K562 (cell line): Measurements from ENCODE around the gene IRAG1. TPM values are rescaled to one million over a fixed set of nuclear protein-coding genes. Genes with fewer than 3 reads are reported as not detected.

ENCODE experiments used
- ADNP ChIP-seq: fragments of 200-800 bp; sonication (Bioruptor generic); IDR thresholded peaks from 2 replicates; pipeline ENCODE4 v1.6.1; 2016; ENCODE audit warnings: missing genetic modification characterization, missing compliant biosample characterization
- BMI1 ChIP-seq: fragments of 150-350 bp; IDR thresholded peaks from 2 replicates; pipeline ENCODE4 v1.6.1; 2014; ENCODE audit warnings: low read length
- FOXJ3 ChIP-seq: sonication (generic); formaldehyde crosslinking; IDR thresholded peaks from 2 replicates; pipeline ENCODE4 v1.4.0; 2020; ENCODE audit warnings: mild to moderate bottlenecking, missing genetic modification reagents
- FOXK2 ChIP-seq, 2 experiments: fragments of 450-650 bp; IDR thresholded peaks in 1 of 2; conservative IDR thresholded peaks in 1 of 2; 2 replicates each; pipeline ENCODE4 v1.6.1; 2016; ENCODE audit warnings: low read depth in 2 of 2, mild to moderate bottlenecking in 1 of 2
- NCOA6 ChIP-seq: fragments of 450-650 bp; IDR thresholded peaks from 2 replicates; pipeline ENCODE4 v1.6.1; 2017; ENCODE audit warnings: mild to moderate bottlenecking
- NFE2 ChIP-seq: IDR thresholded peaks from 2 replicates; pipeline ENCODE4 v1.6.1; 2014; ENCODE audit warnings: antibody characterized with exemption, low read depth
- PCBP1 ChIP-seq: fragments of 200-400 bp; formaldehyde crosslinking; IDR thresholded peaks from 2 replicates; pipeline ENCODE4 v1.6.1; 2018; ENCODE audit warnings: mild to moderate bottlenecking, low read depth, low read length; ENCODE audit not compliant: poor library complexity, severe bottlenecking
- RBM14 ChIP-seq: fragments of 200-400 bp; formaldehyde crosslinking; IDR thresholded peaks from 2 replicates; pipeline ENCODE4 v1.6.1; 2018; ENCODE audit warnings: low read depth, mild to moderate bottlenecking, low read length, moderate library complexity, borderline replicate concordance; ENCODE audit not compliant: insufficient read depth
- RBM15 ChIP-seq: fragments of 200-400 bp; formaldehyde crosslinking; IDR thresholded peaks from 2 replicates; pipeline ENCODE4 v1.6.1; 2018; ENCODE audit warnings: mild to moderate bottlenecking, low read length, moderate library complexity; ENCODE audit not compliant: insufficient read depth
- RFX5 ChIP-seq: IDR thresholded peaks from 2 replicates; pipeline ENCODE4 v1.6.1; 2011; ENCODE audit warnings: low read depth, mild to moderate bottlenecking, improper control_type of control experiment, low read length
- TAF1 ChIP-seq: IDR thresholded peaks from 2 replicates; pipeline ENCODE4 v1.6.1; 2011; ENCODE audit warnings: mild to moderate bottlenecking, low read length, moderate library complexity; ENCODE audit not compliant: insufficient read depth, control insufficient read depth, severe bottlenecking; ENCODE audit errors: extremely low read depth
- TCF3 ChIP-seq: sonication (generic); formaldehyde crosslinking; IDR thresholded peaks from 2 replicates; pipeline ENCODE4 v1.4.0; 2020; ENCODE audit warnings: mild to moderate bottlenecking, missing genetic modification reagents
- TEAD4 ChIP-seq, 2 experiments: sonication (generic) in 1 of 2; formaldehyde crosslinking in 1 of 2; IDR thresholded peaks; 2 replicates each; pipeline versions ENCODE4 v1.6.1 to v1.8.0; 2012 to 2022; ENCODE audit warnings: borderline replicate concordance in 1 of 2, inconsistent platforms in 1 of 2, low read length in 1 of 2, mild to moderate bottlenecking in 1 of 2, missing genetic modification reagents in 1 of 2
- ZEB2 ChIP-seq: fragments of 450-650 bp; IDR thresholded peaks from 2 replicates; pipeline ENCODE4 v1.6.1; 2016
- ZNF324 ChIP-seq: fragments of 250-450 bp; sonication (Bioruptor Pico); IDR thresholded peaks from 2 replicates; pipeline ENCODE4 v1.4.0; 2020; ENCODE audit warnings: mild to moderate bottlenecking
- polyA plus RNA-seq, 8 experiments: library from polyadenylated mRNA; depleted of rRNA in 4 of 8; stranded (reverse) in 5 of 8; unstranded in 3 of 8; fragments of >200 nt; fragmentation: Nextera tagmentation in 2 of 8; fragmentation: Illumina TruSeq in 1 of 8; extraction: Ambion mirVana in 2 of 8; extraction: Trizol in 1 of 8; gene quantifications; 2 replicates each; pipeline versions ENCODE4 v1.2.1 to v1.2.3, GENCODE V29; 2011 to 2014; ENCODE audit warnings: inconsistent platforms in 1 of 8, missing spikeins in 1 of 8
- total RNA-seq, 7 experiments: library from RNA; depleted of rRNA in 6 of 7; stranded (reverse); fragments of >200 nt in 6 of 7; fragmentation: Illumina TruSeq in 2 of 7; extraction: Trizol in 2 of 7; gene quantifications; 2 replicates each; pipeline versions ENCODE4 v1.2.1 to v1.2.3, GENCODE V29; 2011 to 2021; ENCODE audit warnings: low replicate concordance in 1 of 7
- TF ChIP-seq, protein P1 (sequence below), 3 experiments: IDR thresholded peaks in 2 of 3; conservative IDR thresholded peaks in 1 of 3; 2 replicates each; pipeline ENCODE4 v1.5.1; 2011 to 2012; ENCODE audit warnings: low read length in 3 of 3, mild to moderate bottlenecking in 3 of 3, control low read depth in 2 of 3, improper control_type of control experiment in 1 of 3, inconsistent platforms in 1 of 3, low read depth in 1 of 3, mixed read lengths in 1 of 3, moderate library complexity in 1 of 3; ENCODE audit not compliant: insufficient read depth in 2 of 3
- TF ChIP-seq, protein P2 (sequence below): sonication (generic); formaldehyde crosslinking; IDR thresholded peaks from 2 replicates; pipeline ENCODE4 v1.8.0; 2022; ENCODE audit warnings: mild to moderate bottlenecking, missing genetic modification reagents
- TF ChIP-seq, protein P3 (sequence below): fragments of 250-450 bp; sonication (Bioruptor Pico); IDR thresholded peaks from 2 replicates; pipeline ENCODE4 v1.4.0; 2020; ENCODE audit warnings: mild to moderate bottlenecking, moderate library complexity

The IRAG1 gene
- total and polyA plus RNA-seq, 9 of the 15 experiments (the other 6 are each of a cell fraction or from before 2014, with no cell fraction given), result 0.01 to 0.22 (median 0.09) TPM; not detected in 1

DNA sequence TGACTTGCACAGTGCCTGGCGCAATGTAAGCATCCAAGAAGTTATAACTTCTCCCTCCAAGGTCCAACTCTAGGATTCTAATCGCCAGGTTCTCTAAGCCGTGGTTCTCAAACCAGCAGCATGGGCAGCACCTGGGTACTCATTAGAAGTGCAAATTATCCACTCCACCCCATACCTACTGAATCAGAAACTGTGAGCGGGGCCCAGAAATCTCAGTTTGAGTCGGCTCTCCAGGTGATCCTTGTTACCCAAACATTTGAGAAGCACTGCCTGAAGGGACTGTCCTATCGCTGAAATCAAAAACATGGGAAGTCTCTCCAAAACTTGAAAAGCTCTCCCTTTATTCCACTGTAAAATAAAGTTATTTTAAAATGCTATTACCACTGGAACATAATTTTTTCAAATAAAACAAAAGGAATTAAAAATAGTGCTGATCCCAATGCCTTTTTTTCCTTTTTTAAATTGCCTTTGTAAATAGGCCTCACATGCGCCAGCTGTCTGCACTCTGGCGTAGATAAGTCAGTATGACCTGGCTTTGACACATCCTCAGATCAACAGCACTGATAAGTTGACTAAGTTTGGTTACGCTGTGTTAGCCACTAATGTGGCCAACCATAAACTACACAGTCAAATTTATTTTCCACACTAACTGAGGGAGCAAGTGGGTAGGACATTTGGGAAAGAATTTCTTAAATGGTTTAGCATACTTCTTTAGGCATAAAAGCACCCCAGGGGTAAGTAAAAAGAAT, 49.1 kb upstream of the IRAG1 start (continued):
- no peak for TF ChIP-seq BMI1
- peak; percentile 72 for TF ChIP-seq NFE2
- TF ChIP-seq RBM14, result no peak
- peak; percentile 82 for TF ChIP-seq TEAD4 (IDR thresholded peaks at IDR 0.05; ENCODE audit: low read length)
- no peak for TF ChIP-seq TEAD4 (CRISPR knock-in tag; IDR thresholded peaks at IDR 0.05; ENCODE audit: borderline replicate concordance)
- no peak for TF ChIP-seq ADNP (tag)
- no peak for TF ChIP-seq FOXJ3 (CRISPR knock-in tag)
- TF ChIP-seq, protein P1, sequence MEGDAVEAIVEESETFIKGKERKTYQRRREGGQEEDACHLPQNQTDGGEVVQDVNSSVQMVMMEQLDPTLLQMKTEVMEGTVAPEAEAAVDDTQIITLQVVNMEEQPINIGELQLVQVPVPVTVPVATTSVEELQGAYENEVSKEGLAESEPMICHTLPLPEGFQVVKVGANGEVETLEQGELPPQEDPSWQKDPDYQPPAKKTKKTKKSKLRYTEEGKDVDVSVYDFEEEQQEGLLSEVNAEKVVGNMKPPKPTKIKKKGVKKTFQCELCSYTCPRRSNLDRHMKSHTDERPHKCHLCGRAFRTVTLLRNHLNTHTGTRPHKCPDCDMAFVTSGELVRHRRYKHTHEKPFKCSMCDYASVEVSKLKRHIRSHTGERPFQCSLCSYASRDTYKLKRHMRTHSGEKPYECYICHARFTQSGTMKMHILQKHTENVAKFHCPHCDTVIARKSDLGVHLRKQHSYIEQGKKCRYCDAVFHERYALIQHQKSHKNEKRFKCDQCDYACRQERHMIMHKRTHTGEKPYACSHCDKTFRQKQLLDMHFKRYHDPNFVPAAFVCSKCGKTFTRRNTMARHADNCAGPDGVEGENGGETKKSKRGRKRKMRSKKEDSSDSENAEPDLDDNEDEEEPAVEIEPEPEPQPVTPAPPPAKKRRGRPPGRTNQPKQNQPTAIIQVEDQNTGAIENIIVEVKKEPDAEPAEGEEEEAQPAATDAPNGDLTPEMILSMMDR (IDR thresholded peaks at IDR 0.05 in 2 of 3, conservative IDR thresholded peaks at IDR 0.05 in 1 of 3; ENCODE audit: insufficient read depth in 2 of 3, low read depth in 1 of 3, low read length in 3 of 3), result no peak
- TF ChIP-seq, protein P2, sequence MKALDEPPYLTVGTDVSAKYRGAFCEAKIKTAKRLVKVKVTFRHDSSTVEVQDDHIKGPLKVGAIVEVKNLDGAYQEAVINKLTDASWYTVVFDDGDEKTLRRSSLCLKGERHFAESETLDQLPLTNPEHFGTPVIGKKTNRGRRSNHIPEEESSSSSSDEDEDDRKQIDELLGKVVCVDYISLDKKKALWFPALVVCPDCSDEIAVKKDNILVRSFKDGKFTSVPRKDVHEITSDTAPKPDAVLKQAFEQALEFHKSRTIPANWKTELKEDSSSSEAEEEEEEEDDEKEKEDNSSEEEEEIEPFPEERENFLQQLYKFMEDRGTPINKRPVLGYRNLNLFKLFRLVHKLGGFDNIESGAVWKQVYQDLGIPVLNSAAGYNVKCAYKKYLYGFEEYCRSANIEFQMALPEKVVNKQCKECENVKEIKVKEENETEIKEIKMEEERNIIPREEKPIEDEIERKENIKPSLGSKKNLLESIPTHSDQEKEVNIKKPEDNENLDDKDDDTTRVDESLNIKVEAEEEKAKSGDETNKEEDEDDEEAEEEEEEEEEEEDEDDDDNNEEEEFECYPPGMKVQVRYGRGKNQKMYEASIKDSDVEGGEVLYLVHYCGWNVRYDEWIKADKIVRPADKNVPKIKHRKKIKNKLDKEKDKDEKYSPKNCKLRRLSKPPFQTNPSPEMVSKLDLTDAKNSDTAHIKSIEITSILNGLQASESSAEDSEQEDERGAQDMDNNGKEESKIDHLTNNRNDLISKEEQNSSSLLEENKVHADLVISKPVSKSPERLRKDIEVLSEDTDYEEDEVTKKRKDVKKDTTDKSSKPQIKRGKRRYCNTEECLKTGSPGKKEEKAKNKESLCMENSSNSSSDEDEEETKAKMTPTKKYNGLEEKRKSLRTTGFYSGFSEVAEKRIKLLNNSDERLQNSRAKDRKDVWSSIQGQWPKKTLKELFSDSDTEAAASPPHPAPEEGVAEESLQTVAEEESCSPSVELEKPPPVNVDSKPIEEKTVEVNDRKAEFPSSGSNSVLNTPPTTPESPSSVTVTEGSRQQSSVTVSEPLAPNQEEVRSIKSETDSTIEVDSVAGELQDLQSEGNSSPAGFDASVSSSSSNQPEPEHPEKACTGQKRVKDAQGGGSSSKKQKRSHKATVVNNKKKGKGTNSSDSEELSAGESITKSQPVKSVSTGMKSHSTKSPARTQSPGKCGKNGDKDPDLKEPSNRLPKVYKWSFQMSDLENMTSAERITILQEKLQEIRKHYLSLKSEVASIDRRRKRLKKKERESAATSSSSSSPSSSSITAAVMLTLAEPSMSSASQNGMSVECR, result no peak
- TF ChIP-seq RFX5, result no peak
- TF ChIP-seq PCBP1, result no peak
- TF ChIP-seq TAF1, result no peak
- peak; percentile 83; the same call in 1 of the 2 replicates for TF ChIP-seq ZEB2
- TF ChIP-seq, protein P3, sequence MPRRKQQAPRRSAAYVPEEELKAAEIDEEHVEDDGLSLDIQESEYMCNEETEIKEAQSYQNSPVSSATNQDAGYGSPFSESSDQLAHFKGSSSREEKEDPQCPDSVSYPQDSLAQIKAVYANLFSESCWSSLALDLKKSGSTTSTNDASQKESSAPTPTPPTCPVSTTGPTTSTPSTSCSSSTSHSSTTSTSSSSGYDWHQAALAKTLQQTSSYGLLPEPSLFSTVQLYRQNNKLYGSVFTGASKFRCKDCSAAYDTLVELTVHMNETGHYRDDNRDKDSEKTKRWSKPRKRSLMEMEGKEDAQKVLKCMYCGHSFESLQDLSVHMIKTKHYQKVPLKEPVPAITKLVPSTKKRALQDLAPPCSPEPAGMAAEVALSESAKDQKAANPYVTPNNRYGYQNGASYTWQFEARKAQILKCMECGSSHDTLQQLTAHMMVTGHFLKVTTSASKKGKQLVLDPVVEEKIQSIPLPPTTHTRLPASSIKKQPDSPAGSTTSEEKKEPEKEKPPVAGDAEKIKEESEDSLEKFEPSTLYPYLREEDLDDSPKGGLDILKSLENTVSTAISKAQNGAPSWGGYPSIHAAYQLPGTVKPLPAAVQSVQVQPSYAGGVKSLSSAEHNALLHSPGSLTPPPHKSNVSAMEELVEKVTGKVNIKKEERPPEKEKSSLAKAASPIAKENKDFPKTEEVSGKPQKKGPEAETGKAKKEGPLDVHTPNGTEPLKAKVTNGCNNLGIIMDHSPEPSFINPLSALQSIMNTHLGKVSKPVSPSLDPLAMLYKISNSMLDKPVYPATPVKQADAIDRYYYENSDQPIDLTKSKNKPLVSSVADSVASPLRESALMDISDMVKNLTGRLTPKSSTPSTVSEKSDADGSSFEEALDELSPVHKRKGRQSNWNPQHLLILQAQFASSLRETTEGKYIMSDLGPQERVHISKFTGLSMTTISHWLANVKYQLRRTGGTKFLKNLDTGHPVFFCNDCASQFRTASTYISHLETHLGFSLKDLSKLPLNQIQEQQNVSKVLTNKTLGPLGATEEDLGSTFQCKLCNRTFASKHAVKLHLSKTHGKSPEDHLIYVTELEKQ, result no peak
- peak; percentile 89 to 92 for TF ChIP-seq FOXK2 (conservative IDR thresholded peaks at IDR 0.05 in 1 of 2, IDR thresholded peaks at IDR 0.05 in 1 of 2; ENCODE audit: low read depth in 2 of 2)
- no peak for TF ChIP-seq RBM15
- no peak for TF ChIP-seq NCOA6
- peak; percentile 74 for TF ChIP-seq TCF3 (CRISPR knock-in tag)
- TF ChIP-seq ZNF324, result no peak
